ENCODE data around the gene KCTD16. TPM values are rescaled to one million over a fixed set of nuclear protein-coding genes. Genes with fewer than 3 reads are reported as not detected.

Gene KCTD16
- total RNA-seq, 2 donors from 2014 or later: 3.4 to 4.3 TPM

DNA sequence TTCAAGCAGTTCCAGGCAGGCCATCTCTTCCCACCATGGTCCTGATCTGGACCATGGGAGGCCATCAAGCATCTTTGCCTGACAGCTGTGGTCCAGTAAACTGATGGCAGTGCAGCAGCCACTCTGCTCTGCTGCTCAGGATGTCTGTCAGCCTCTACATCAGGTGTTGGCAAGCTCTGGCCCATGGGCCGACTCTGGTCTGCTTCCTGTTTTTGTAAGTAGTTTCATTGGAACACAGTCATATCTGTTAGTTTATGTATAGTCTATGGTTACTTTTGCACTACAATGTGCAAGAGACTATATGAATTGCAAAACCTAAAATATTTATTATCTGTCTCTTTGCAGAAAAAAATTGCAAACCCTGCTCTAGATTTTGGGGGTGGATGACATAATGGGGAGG lies 225.0 kb downstream of the KCTD16 start:
- no peaks in the 10 kb centered on the region for H3K36me3 ChIP-seq (replicated peaks in 1 of 2; ENCODE audit: insufficient read depth in 1 of 2, low read depth in 2 of 2)
- TF ChIP-seq, protein P1, sequence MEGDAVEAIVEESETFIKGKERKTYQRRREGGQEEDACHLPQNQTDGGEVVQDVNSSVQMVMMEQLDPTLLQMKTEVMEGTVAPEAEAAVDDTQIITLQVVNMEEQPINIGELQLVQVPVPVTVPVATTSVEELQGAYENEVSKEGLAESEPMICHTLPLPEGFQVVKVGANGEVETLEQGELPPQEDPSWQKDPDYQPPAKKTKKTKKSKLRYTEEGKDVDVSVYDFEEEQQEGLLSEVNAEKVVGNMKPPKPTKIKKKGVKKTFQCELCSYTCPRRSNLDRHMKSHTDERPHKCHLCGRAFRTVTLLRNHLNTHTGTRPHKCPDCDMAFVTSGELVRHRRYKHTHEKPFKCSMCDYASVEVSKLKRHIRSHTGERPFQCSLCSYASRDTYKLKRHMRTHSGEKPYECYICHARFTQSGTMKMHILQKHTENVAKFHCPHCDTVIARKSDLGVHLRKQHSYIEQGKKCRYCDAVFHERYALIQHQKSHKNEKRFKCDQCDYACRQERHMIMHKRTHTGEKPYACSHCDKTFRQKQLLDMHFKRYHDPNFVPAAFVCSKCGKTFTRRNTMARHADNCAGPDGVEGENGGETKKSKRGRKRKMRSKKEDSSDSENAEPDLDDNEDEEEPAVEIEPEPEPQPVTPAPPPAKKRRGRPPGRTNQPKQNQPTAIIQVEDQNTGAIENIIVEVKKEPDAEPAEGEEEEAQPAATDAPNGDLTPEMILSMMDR (IDR thresholded peaks at IDR 0.05): no peak
- no peak for ATAC-seq
- H3K4me3 ChIP-seq: no peak overlapping the region
- H3K27me3 ChIP-seq: no peaks in the 10 kb centered on the region
- 15 to 29% methylated on average over 1 of the region's 1 CpG for WGBS, 2 donors
- no peaks in the 10 kb centered on the region for H3K9me3 ChIP-seq
- H3K27ac ChIP-seq: peak overlapping the region in 2 of 4 donors; percentile 13 to 21
- peak in 2 of 4 donors; percentile 31 to 37 for DNase-seq
- peaks cover 38% of the 10 kb centered on the region for H3K4me1 ChIP-seq
- intact Hi-C loops (cut with DNase I): no loop called here

DNA sequence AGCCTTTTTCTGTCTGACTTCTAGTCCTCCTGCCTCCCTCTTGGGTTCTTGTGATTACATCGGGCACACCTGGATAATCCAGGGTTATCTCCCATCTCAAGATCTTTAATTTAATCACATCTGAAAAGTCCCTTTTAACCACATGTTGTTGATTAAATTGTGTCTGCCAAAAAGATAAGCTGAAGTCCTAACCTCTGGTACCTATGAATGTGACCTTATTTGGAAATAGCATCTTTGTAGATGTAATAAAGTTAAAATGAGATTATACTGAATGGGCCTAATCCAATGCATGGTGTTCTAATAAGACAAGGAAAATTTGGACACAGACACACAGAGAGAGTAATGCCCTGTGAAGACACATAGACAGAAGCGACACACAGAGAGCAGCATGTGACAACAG lies 232.4 kb downstream of the KCTD16 start:
- TF ChIP-seq POLR2A (IDR thresholded peaks at IDR 0.05): no peak
- TF ChIP-seq, protein P1 (IDR thresholded peaks at IDR 0.05): no peak
- 69 to 73% methylated on average over 2 of the region's 2 CpGs for WGBS, 2 donors
- Histone ChIP-seq H3K9me3 (no peaks in the 10 kb centered on the region), H3K27me3 (no peaks in the 10 kb centered on the region), H3K36me3 (replicated peaks in 1 of 2; ENCODE audit: insufficient read depth in 1 of 2, low read depth in 2 of 2) (no peaks in the 10 kb centered on the region), H3K4me3 (no peak overlapping the region), H3K4me1 (peaks cover 11% of the 10 kb centered on the region), H3K27ac (no peak overlapping the region)
- no peak for DNase-seq
- no peak for ATAC-seq
- intact Hi-C loops (cut with DNase I): no loop called here

DNA sequence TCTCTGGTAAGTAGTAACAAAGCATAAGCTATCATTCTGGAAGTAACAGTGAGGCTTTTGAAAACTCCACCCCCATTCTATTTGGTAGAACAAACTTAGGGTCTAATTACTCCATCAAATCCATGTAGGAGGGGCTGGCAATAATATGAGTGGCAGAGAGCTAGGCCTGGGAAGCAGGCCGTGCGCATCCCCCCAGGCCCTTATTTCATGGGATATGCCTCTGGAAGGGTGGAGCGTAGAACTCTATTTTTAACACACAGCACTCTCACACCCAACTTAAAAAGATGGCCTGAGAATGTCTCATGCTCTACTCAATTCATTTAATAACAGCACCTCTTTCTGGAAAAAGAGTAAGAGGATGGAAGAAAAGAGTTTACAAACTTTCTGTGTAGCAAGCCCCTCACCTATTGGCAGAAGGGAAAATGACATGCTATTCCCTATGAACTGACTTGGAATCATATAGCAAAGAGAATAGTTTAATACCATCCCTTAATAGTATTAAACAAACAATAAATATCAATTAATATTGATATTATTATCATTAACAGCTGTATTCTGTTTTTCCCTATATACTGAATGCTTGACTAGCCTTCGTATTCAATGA lies 233.2 kb downstream of the KCTD16 start:
- peaks cover 11% of the 10 kb centered on the region for H3K4me1 ChIP-seq
- WGBS, 2 donors: 86 to 92% methylated on average over 4 of the region's 4 CpGs
- intact Hi-C loops (cut with DNase I): no loop called here

GRCh38 chr5:144404672-144405071 lies 234.0 kb downstream of the KCTD16 start:
- TF ChIP-seq, protein P1 (IDR thresholded peaks at IDR 0.05): no peak
- TF ChIP-seq POLR2A (IDR thresholded peaks at IDR 0.05): no peak
- intact Hi-C loops (cut with DNase I): no loop called here
- ATAC-seq: peak; percentile 84
- no peaks in the 10 kb centered on the region for H3K36me3 ChIP-seq (replicated peaks in 1 of 2; ENCODE audit: insufficient read depth in 1 of 2, low read depth in 2 of 2)
- 17 to 57% methylated on average over 1 of the region's 1 CpG for WGBS, 2 donors
- H3K27ac ChIP-seq: peak overlapping the region in 3 of 4 donors; percentile 25 to 76 (median 55)
- no peaks in the 10 kb centered on the region for H3K27me3 ChIP-seq
- H3K4me3 ChIP-seq: no peak overlapping the region
- DNase-seq: peak; percentile 54 to 74 (median 64)
- peaks cover 11% of the 10 kb centered on the region for H3K4me1 ChIP-seq
- no peaks in the 10 kb centered on the region for H3K9me3 ChIP-seq

More for the DNA sequence above, 233.2 kb downstream of the KCTD16 start:
- Histone ChIP-seq H3K27me3 (no peaks in the 10 kb centered on the region), H3K4me3 (no peak overlapping the region), H3K9me3 (no peaks in the 10 kb centered on the region), H3K36me3 (replicated peaks in 1 of 2; ENCODE audit: insufficient read depth in 1 of 2, low read depth in 2 of 2) (no peaks in the 10 kb centered on the region), H3K27ac (peak overlapping the region in 2 of 4 donors; percentile 55 to 76)
- no peak for DNase-seq
- TF ChIP-seq, protein P1 (IDR thresholded peaks at IDR 0.05): peak in 1 of 7 experiments; percentile 20
- no peak for TF ChIP-seq POLR2A (IDR thresholded peaks at IDR 0.05)
- no peak for ATAC-seq

DNA sequence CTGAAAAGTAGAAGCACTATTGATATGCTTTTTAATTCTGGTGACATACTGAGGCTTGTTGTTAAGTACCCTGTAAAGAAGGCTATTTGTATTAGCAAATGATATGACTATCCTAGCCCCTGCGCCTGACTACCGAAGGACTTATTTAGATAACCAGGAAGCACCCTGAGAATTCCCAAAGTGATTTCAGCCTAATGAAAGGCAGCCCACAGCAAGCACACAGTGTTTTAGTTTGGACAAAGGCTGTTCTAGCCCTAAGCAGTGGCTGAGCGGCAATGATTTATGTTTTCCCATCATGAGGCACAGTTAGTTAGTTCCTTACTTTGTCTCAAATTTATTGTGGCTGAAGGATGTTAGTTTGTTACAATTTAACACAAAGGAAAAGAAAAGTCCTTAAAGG lies 235.3 kb downstream of the KCTD16 start:
- intact Hi-C loops (cut with DNase I): no loop called here
- Histone ChIP-seq H3K9me3 (no peaks in the 10 kb centered on the region), H3K4me3 (no peak overlapping the region), H3K36me3 (replicated peaks in 1 of 2; ENCODE audit: insufficient read depth in 1 of 2, low read depth in 2 of 2) (no peaks in the 10 kb centered on the region), H3K4me1 (peaks cover 11% of the 10 kb centered on the region), H3K27ac (peak overlapping the region in 2 of 4 donors; percentile 30 to 76), H3K27me3 (no peaks in the 10 kb centered on the region)
- ATAC-seq (no peak), DNase-seq (no peak)
- TF ChIP-seq, protein P1 (IDR thresholded peaks at IDR 0.05): no peak
- no peak for TF ChIP-seq POLR2A (IDR thresholded peaks at IDR 0.05)
- WGBS, 2 donors: 43 to 66% methylated on average over 3 of the region's 3 CpGs

Data from body of pancreas (tissue), 4 donors.